GM12878 (cell line): ENCODE measurements around the gene MRPS15. TPM values are rescaled to one million over a fixed set of nuclear protein-coding genes. Genes with fewer than 3 reads are reported as not detected.

Source experiments
- ATAC-seq: fragments of 200-7000 bp; cut with Tn5 transposase; 3 replicates; pipeline ENCODE4 v1.9.1; 2020; ENCODE audit warnings: mild to moderate bottlenecking, moderate library complexity
- BruUV-seq: library from RNA; stranded (reverse); fragments of 400-500 nt; replicated peaks from 2 replicates; lab custom pipeline; 2021; lab: Mats Ljungman, UMichigan
- CTCF ChIA-PET: fragments of 300-600 bp; sonication (Branson Sonifier 250); formaldehyde crosslinking; extraction: SDS; loops from one replicate; lab custom pipeline; 2021; ENCODE audit warnings: inconsistent platforms; lab: Yijun Ruan, JAX
- POLR2A ChIA-PET: fragments of 350-600 bp; formaldehyde crosslinking; extraction: SDS; loops from one replicate; lab custom pipeline; 2021; ENCODE audit warnings: inconsistent platforms; lab: Charles Lee
- RAD21 ChIA-PET: fragments of 300-600 bp; sonication (Branson Sonifier 250); formaldehyde crosslinking; loops from one replicate; lab custom pipeline; 2023; ENCODE audit warnings: antibody characterized with exemption; ENCODE audit not compliant: unreplicated experiment; lab: Charles Lee
- SMC1A ChIA-PET: fragments of 300-600 bp; sonication (Branson Sonifier 250); formaldehyde crosslinking; loops from one replicate; lab custom pipeline; 2023; ENCODE audit not compliant: unreplicated experiment, uncharacterized antibody; lab: Charles Lee
- DNase-seq: peaks from one replicate; pipeline ENCODE4 v3.0.0-alpha.2; 2011; ENCODE audit warnings: low read depth, low spot score
- FAIRE-seq: peaks from 3 replicates; lab custom pipeline; 2011; peaks lifted over from hg19 to GRCh38; lab: Jason Lieb, UNC
- H2AFZ ChIP-seq: 2 replicates; pipeline ENCODE4 v1.6.0; 2011; ENCODE audit warnings: low read depth, low read length, control low read depth; ENCODE audit not compliant: control insufficient read depth
- H3K27ac ChIP-seq: 2 replicates; pipeline ENCODE4 v1.5.1; 2011; ENCODE audit warnings: control low read depth; ENCODE audit not compliant: control insufficient read depth, insufficient read depth
- H3K27me3 ChIP-seq, 2 experiments: replicated peaks in 1 of 2; 2 replicates each; pipeline versions ENCODE4 v1.6.0 to v1.6.1; 2011; ENCODE audit warnings: low read length in 1 of 2; ENCODE audit not compliant: control insufficient read depth in 2 of 2, insufficient read depth in 2 of 2
- H3K36me3 ChIP-seq, 2 experiments: 2 replicates each; pipeline ENCODE4 v1.5.1; 2011; ENCODE audit warnings: low read length in 1 of 2; ENCODE audit not compliant: control insufficient read depth in 2 of 2, insufficient read depth in 2 of 2
- H3K4me1 ChIP-seq: 2 replicates; pipeline ENCODE4 v1.6.1; 2011; ENCODE audit warnings: mild to moderate bottlenecking, low read length, moderate library complexity, mixed read lengths; ENCODE audit not compliant: control insufficient read depth, insufficient read depth
- H3K4me2 ChIP-seq: 2 replicates; pipeline ENCODE4 v1.6.0; 2011; ENCODE audit warnings: control low read depth; ENCODE audit not compliant: control insufficient read depth, insufficient read depth
- H3K4me3 ChIP-seq: fragments of 200-600 bp; sonication (generic); 2 replicates; pipeline ENCODE4 v1.5.1; 2016
- H3K79me2 ChIP-seq: 2 replicates; pipeline ENCODE4 v1.6.0; 2011; ENCODE audit warnings: low read length; ENCODE audit not compliant: control insufficient read depth, insufficient read depth
- H3K9ac ChIP-seq: 2 replicates; pipeline ENCODE4 v1.8.0; 2011; ENCODE audit warnings: low read length, control low read depth, mixed read lengths; ENCODE audit not compliant: control insufficient read depth, insufficient read depth
- H3K9me3 ChIP-seq: replicated peaks from 3 replicates; pipeline ENCODE4 v1.5.1; 2011; ENCODE audit warnings: mild to moderate bottlenecking, low read length; ENCODE audit not compliant: control insufficient read depth, insufficient read depth
- H4K20me1 ChIP-seq: 2 replicates; pipeline ENCODE4 v1.6.0; 2011; ENCODE audit not compliant: control insufficient read depth, insufficient read depth
- CEBPB ChIP-seq, 2 experiments: fragments of 150-350 bp in 1 of 2; IDR thresholded peaks; 2 replicates each; pipeline ENCODE4 v1.6.1; 2012 to 2014; ENCODE audit warnings: low read depth in 2 of 2, low read length in 2 of 2, borderline replicate concordance in 1 of 2, inconsistent platforms in 1 of 2
- EED ChIP-seq: sonication (generic); IDR thresholded peaks from 2 replicates; pipeline ENCODE4 v1.6.1; 2016; ENCODE audit warnings: antibody characterized with exemption, low read depth
- IKZF1 ChIP-seq: fragments of 450-650 bp; conservative IDR thresholded peaks from 2 replicates; pipeline ENCODE4 v1.6.1; 2017; ENCODE audit warnings: antibody characterized with exemption, mild to moderate bottlenecking
- IRF3 ChIP-seq: fragments of 450-650 bp; IDR thresholded peaks from 2 replicates; pipeline ENCODE4 v1.6.1; 2014; ENCODE audit warnings: mild to moderate bottlenecking
- NFIC ChIP-seq: IDR thresholded peaks from 2 replicates; pipeline ENCODE4 v1.6.1; 2012; ENCODE audit warnings: low read depth, mild to moderate bottlenecking, inconsistent platforms, low read length, moderate library complexity
- SMARCA5 ChIP-seq: fragments of 450-650 bp; IDR thresholded peaks from 2 replicates; pipeline ENCODE4 v1.6.1; 2017; ENCODE audit warnings: mild to moderate bottlenecking
- SP1 ChIP-seq: IDR thresholded peaks from one replicate; pipeline ENCODE4 v1.6.1; 2011; ENCODE audit warnings: low read depth, low read length
- SREBF2 ChIP-seq: IDR thresholded peaks from 2 replicates; pipeline ENCODE4 v1.6.1; 2012; ENCODE audit warnings: mild to moderate bottlenecking, low read length
- STAT3 ChIP-seq: IDR thresholded peaks from 2 replicates; pipeline ENCODE4 v1.6.1; 2011; ENCODE audit warnings: low read depth, low read length, improper control_type of control experiment
- SUZ12 ChIP-seq: fragments of 200-600 bp; sonication (generic); IDR thresholded peaks from one replicate; pipeline ENCODE4 v1.6.1; 2018; ENCODE audit warnings: antibody characterized with exemption, mild to moderate bottlenecking; ENCODE audit not compliant: unreplicated experiment
- ZNF217 ChIP-seq: fragments of 450-650 bp; IDR thresholded peaks from 2 replicates; pipeline ENCODE4 v1.6.1; 2017; ENCODE audit warnings: antibody characterized with exemption, mild to moderate bottlenecking
- WGBS: methylation state at CpG from one replicate; pipeline ENCODE4 v1.1.6; 2016; ENCODE audit warnings: low lambda C conversion rate; ENCODE audit not compliant: insufficient replicate concordance, insufficient coverage; ENCODE audit errors: missing lambda C conversion rate; 5-methylcytosine and 5-hydroxymethylcytosine counted together
- in situ Hi-C: fragments of 300-500 bp; cut with MboI; formaldehyde crosslinking; loops from 9 replicates; pipeline ENCODE4 v1.14.3; 2018; ENCODE audit warnings: mixed read lengths
- intact Hi-C: fragments of 100-400 bp; cut with micrococcal nuclease; formaldehyde crosslinking; loops from one replicate; pipeline ENCODE4 v1.14.2; 2022; ENCODE audit not compliant: unreplicated experiment
- polyA plus RNA-seq, 11 experiments: library from polyadenylated mRNA; depleted of rRNA in 4 of 11; unstranded in 6 of 11; stranded (reverse) in 5 of 11; fragments of >200 nt; fragmentation: Nextera tagmentation in 4 of 11; fragmentation: Illumina TruSeq in 1 of 11; extraction: Ambion mirVana in 4 of 11; extraction: Trizol in 1 of 11; gene quantifications; 1 replicate in 1 of 11; 2 replicates in 10 of 11; pipeline versions ENCODE4 v1.2.1 to v1.2.3, GENCODE V29; 2011 to 2016; ENCODE audit warnings: inconsistent platforms in 2 of 11, missing spikeins in 2 of 11, low read depth in 1 of 11
- total RNA-seq, 4 experiments: library from RNA; depleted of rRNA in 3 of 4; stranded (reverse); fragments of >200 nt in 3 of 4; fragmentation: Illumina TruSeq in 1 of 4; extraction: Trizol in 1 of 4; gene quantifications; 2 replicates each; pipeline versions ENCODE4 v1.2.1 to v1.2.3, GENCODE V29; 2013 to 2021
- TF ChIP-seq, protein P1 (sequence below): IDR thresholded peaks from 2 replicates; pipeline ENCODE4 v1.6.1; 2012; ENCODE audit warnings: mild to moderate bottlenecking, low read depth, low read length
- TF ChIP-seq, protein P2 (sequence below): fragments of 450-650 bp; IDR thresholded peaks from 2 replicates; pipeline ENCODE4 v1.6.1; 2016; ENCODE audit warnings: mild to moderate bottlenecking

MRPS15 gene
- total and polyA plus RNA-seq, 10 of the 15 experiments (the other 5 are each of a cell fraction or from before 2014, with no cell fraction given), result 41.1 to 207 (median 107) TPM

DNA sequence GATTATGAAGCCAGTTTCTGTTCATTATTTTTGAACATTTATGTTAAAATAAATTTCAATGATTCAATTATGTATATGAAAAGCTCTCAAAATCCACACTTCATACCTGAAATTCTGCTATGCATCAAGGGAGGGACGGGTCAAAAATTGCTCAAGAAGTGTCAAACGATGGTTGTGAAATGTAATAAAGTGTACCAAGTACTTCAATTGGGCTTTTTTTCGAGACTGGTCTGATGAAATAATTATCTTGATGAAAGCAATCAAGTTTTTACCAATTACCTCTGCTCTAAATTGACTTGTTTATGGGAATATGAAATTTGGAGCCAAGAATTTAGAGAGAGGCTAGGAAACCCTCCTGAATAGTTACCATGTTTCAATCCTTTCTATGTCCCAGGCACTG, 21.8 kb downstream of the MRPS15 start:
- ChIA-PET CTCF (no interaction called here), POLR2A (interaction anchor here (1.0 kb wide), 1 partner anchor 45 kb away, joined by 3 read pairs; the partner anchor contains the start of gene LSM10)
- H3K27me3 ChIP-seq, result no peaks in the 10 kb centered on the region

More for the DNA sequence above, 21.8 kb downstream of the MRPS15 start:
- FAIRE-seq (no peak), ATAC-seq (no peak), DNase-seq (no peak)
- BruUV-seq, result no TSS peak
- SMC1A ChIA-PET, result interaction anchor here (0.7 kb wide), 1 partner anchor 923 kb away, joined by 3 read pairs; no protein-coding TSS in a partner anchor
- Histone ChIP-seq H3K9ac (no peak overlapping the region), H3K36me3 (no peaks in the 10 kb centered on the region), H3K4me2 (no peak overlapping the region), H2AFZ (no peak overlapping the region), H3K4me3 (no peak overlapping the region), H3K27ac (no peak overlapping the region), H3K9me3 (no peaks in the 10 kb centered on the region), H3K79me2 (no peaks in the 10 kb centered on the region), H4K20me1 (no peaks in the 10 kb centered on the region), H3K4me1 (no peaks in the 10 kb centered on the region)
- RAD21 ChIA-PET, result no interaction called here
- TF ChIP-seq SP1 (no peak), IRF3 (no peak), SREBF2 (no peak), NFIC (no peak), SMARCA5 (no peak), ZNF217 (no peak), CEBPB (IDR thresholded peaks at IDR 0.05; ENCODE audit: borderline replicate concordance in 1 of 2, low read depth in 2 of 2, low read length in 2 of 2) (no peak), EED (no peak), SUZ12 (no peak), IKZF1 (no peak), STAT3 (no peak)
- TF ChIP-seq, protein P1, sequence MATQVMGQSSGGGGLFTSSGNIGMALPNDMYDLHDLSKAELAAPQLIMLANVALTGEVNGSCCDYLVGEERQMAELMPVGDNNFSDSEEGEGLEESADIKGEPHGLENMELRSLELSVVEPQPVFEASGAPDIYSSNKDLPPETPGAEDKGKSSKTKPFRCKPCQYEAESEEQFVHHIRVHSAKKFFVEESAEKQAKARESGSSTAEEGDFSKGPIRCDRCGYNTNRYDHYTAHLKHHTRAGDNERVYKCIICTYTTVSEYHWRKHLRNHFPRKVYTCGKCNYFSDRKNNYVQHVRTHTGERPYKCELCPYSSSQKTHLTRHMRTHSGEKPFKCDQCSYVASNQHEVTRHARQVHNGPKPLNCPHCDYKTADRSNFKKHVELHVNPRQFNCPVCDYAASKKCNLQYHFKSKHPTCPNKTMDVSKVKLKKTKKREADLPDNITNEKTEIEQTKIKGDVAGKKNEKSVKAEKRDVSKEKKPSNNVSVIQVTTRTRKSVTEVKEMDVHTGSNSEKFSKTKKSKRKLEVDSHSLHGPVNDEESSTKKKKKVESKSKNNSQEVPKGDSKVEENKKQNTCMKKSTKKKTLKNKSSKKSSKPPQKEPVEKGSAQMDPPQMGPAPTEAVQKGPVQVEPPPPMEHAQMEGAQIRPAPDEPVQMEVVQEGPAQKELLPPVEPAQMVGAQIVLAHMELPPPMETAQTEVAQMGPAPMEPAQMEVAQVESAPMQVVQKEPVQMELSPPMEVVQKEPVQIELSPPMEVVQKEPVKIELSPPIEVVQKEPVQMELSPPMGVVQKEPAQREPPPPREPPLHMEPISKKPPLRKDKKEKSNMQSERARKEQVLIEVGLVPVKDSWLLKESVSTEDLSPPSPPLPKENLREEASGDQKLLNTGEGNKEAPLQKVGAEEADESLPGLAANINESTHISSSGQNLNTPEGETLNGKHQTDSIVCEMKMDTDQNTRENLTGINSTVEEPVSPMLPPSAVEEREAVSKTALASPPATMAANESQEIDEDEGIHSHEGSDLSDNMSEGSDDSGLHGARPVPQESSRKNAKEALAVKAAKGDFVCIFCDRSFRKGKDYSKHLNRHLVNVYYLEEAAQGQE, result no peak
- TF ChIP-seq, protein P2, sequence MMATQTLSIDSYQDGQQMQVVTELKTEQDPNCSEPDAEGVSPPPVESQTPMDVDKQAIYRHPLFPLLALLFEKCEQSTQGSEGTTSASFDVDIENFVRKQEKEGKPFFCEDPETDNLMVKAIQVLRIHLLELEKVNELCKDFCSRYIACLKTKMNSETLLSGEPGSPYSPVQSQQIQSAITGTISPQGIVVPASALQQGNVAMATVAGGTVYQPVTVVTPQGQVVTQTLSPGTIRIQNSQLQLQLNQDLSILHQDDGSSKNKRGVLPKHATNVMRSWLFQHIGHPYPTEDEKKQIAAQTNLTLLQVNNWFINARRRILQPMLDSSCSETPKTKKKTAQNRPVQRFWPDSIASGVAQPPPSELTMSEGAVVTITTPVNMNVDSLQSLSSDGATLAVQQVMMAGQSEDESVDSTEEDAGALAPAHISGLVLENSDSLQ, result no peak
- intact Hi-C loops, result no loop called here
- in situ Hi-C loops, result no loop called here
- WGBS, result 53% methylated on average over 3 of the region's 3 CpGs
